ENCODE measurements around the gene OR6B1.

DNA sequence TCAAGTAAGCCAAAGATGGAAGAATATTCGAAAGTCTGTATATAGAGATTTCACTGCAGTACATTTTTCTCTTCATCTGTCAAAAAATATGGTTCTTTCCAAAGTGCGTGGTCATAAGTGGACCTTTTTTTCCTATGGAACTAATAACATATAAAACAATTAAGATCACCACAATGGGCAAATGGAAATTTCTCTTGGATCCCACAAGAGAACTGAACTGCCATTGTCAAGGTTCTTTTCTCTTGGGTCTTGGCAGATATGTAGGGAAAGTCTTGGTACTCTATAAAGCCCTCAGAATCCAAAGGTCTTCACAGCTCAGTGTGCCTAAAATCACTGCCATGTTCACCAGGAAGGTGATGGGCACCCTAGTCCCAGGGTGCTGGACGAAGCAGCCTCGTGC, at the start of gene OR6B1:
- no peak for TF ChIP-seq TAF1 (IDR thresholded peaks at IDR 0.05; ENCODE audit: borderline replicate concordance, low read depth, low read length)
- no peak for TF ChIP-seq POLR2A (IDR thresholded peaks at IDR 0.05; ENCODE audit: low read depth, low read length)
- TF ChIP-seq POLR2AphosphoS5 (IDR thresholded peaks at IDR 0.05; ENCODE audit: low read depth, low read length): no peak

Data from GM12892 (cell line).